CD14-positive monocyte (primary cell): Measurements from ENCODE around the gene ZNF837. TPM values are rescaled to one million over a fixed set of nuclear protein-coding genes. Genes with fewer than 3 reads are reported as not detected.
A peak's percentile ranks its signal among the peaks of the same experiment; 100 is the strongest.

Experiments
- DNase-seq, 3 donors: peaks; one replicate each; pipeline ENCODE4 v3.0.0-alpha.2; 2011 to 2022
- H2AFZ ChIP-seq: 2 replicates; pipeline ENCODE4 v1.6.0; 2012; ENCODE audit warnings: mild to moderate bottlenecking, low read depth, low read length, inconsistent platforms; ENCODE audit not compliant: insufficient read depth, poor library complexity, severe bottlenecking
- H3K27ac ChIP-seq, 2 donors: 1 replicate in 1 of 2; 2 replicates in 1 of 2; pipeline ENCODE4 v1.5.1; 2012 to 2013; ENCODE audit warnings: low read length in 2 of 2, control low read depth in 1 of 2, inconsistent platforms in 1 of 2, low read depth in 1 of 2, mild to moderate bottlenecking in 1 of 2
- H3K27me3 ChIP-seq, 2 donors: one replicate each; pipeline versions ENCODE4 v1.6.0 to v1.6.1; 2011 to 2013; ENCODE audit warnings: low read length in 2 of 2; ENCODE audit not compliant: control insufficient read depth in 2 of 2, insufficient read depth in 2 of 2
- H3K36me3 ChIP-seq, 2 donors: replicated peaks in 1 of 2; 1 replicate in 1 of 2; 2 replicates in 1 of 2; pipeline versions ENCODE4 v1.5.1 to v1.6.1; 2012 to 2013; ENCODE audit warnings: low read length in 2 of 2, control low read depth in 1 of 2, inconsistent platforms in 1 of 2, mild to moderate bottlenecking in 1 of 2; ENCODE audit not compliant: insufficient read depth in 2 of 2, control insufficient read depth in 1 of 2
- H3K4me1 ChIP-seq, 2 donors: 1 replicate in 1 of 2; 2 replicates in 1 of 2; pipeline versions ENCODE4 v1.5.1 to v1.6.1; 2012 to 2013; ENCODE audit warnings: low read length in 2 of 2, control low read depth in 1 of 2, inconsistent platforms in 1 of 2, mild to moderate bottlenecking in 1 of 2, moderate library complexity in 1 of 2; ENCODE audit not compliant: insufficient read depth in 2 of 2, control insufficient read depth in 1 of 2
- H3K4me2 ChIP-seq: replicated peaks from 2 replicates; pipeline ENCODE3; 2012; ENCODE audit warnings: low read length, moderate library complexity, mild to moderate bottlenecking; ENCODE audit not compliant: poor library complexity, severe bottlenecking; ENCODE audit errors: extremely low read depth
- H3K4me3 ChIP-seq, 3 experiments: fragments of 200-600 bp in 1 of 3; sonication (generic) in 1 of 3; replicated peaks in 1 of 3; 1 replicate in 2 of 3; 2 replicates in 1 of 3; pipeline ENCODE4 v1.5.1; 2011 to 2013; ENCODE audit warnings: low read length in 3 of 3, mild to moderate bottlenecking in 3 of 3, control low read depth in 2 of 3, low read depth in 2 of 3, inconsistent platforms in 1 of 3, moderate library complexity in 1 of 3
- H3K79me2 ChIP-seq: 2 replicates; pipeline ENCODE4 v1.6.0; 2012; ENCODE audit warnings: mild to moderate bottlenecking, control low read depth, inconsistent platforms, low read length, moderate library complexity; ENCODE audit not compliant: insufficient read depth
- H3K9ac ChIP-seq: 2 replicates; pipeline ENCODE4 v1.6.0; 2017; ENCODE audit warnings: low read length, mild to moderate bottlenecking; ENCODE audit not compliant: insufficient read depth, poor library complexity, severe bottlenecking
- H3K9me3 ChIP-seq, 2 donors: replicated peaks in 1 of 2; 1 replicate in 1 of 2; 2 replicates in 1 of 2; pipeline versions ENCODE4 v1.5.1 to v1.6.1; 2012 to 2013; ENCODE audit warnings: low read length in 2 of 2, control low read depth in 1 of 2; ENCODE audit not compliant: control insufficient read depth in 1 of 2, insufficient read depth in 1 of 2
- H4K20me1 ChIP-seq: 2 replicates; pipeline ENCODE4 v1.6.0; 2012; ENCODE audit warnings: mild to moderate bottlenecking, low read length, control low read depth, moderate library complexity; ENCODE audit not compliant: insufficient read depth
- H3K27ac Mint-ChIP-seq, 7 donors: one replicate each; pipeline ENCODE4 v1.8.0; 2020; ENCODE audit warnings: mild to moderate bottlenecking in 7 of 7, mixed read lengths in 7 of 7, moderate library complexity in 6 of 7, inconsistent platforms in 2 of 7
- H3K27me3 Mint-ChIP-seq, 3 donors: one replicate each; pipeline ENCODE4 v1.8.0; 2021 to 2022; ENCODE audit warnings: low read depth in 3 of 3, mild to moderate bottlenecking in 3 of 3, mixed read lengths in 3 of 3, moderate library complexity in 3 of 3, inconsistent platforms in 1 of 3
- H3K36me3 Mint-ChIP-seq, 2 donors: one replicate each; pipeline ENCODE4 v1.8.0; 2020; ENCODE audit warnings: mixed read lengths in 2 of 2, inconsistent platforms in 1 of 2, mild to moderate bottlenecking in 1 of 2
- H3K4me1 Mint-ChIP-seq: one replicate; pipeline ENCODE4 v1.8.0; 2020; ENCODE audit warnings: mild to moderate bottlenecking, mixed read lengths
- H3K4me3 Mint-ChIP-seq, 2 donors: one replicate each; pipeline ENCODE4 v1.8.0; 2020; ENCODE audit warnings: mild to moderate bottlenecking in 2 of 2, mixed read lengths in 2 of 2, moderate library complexity in 1 of 2
- H3K9me3 Mint-ChIP-seq, 7 donors: one replicate each; pipeline ENCODE4 v1.8.0; 2020 to 2022; ENCODE audit warnings: mixed read lengths in 7 of 7, mild to moderate bottlenecking in 6 of 7, moderate library complexity in 6 of 7, inconsistent platforms in 2 of 7
- WGBS: methylation state at CpG from one replicate; pipeline ENCODE4 v1.1.5; 2013; ENCODE audit warnings: missing lambda C conversion rate; ENCODE audit not compliant: insufficient coverage; 5-methylcytosine and 5-hydroxymethylcytosine counted together
- intact Hi-C, 2 donors: fragments of 100-400 bp; cut with micrococcal nuclease; formaldehyde crosslinking; loops; one replicate each; pipeline versions ENCODE4 v1.15.0 to v1.15.1; 2023
- polyA plus RNA-seq, 3 donors: library from polyadenylated mRNA; depleted of rRNA in 1 of 3; unstranded in 2 of 3; stranded (reverse) in 1 of 3; fragments of 300-500 nt in 2 of 3; fragments of >200 nt in 1 of 3; fragmentation: Illumina TruSeq in 2 of 3; gene quantifications; 1 replicate in 2 of 3; 2 replicates in 1 of 3; pipeline ENCODE4 v1.2.3, GENCODE V29; 2012 to 2021
- TF ChIP-seq, protein P1 (sequence below): fragments of 200-600 bp; IDR thresholded peaks from one replicate; pipeline ENCODE4 v1.8.0; 2022; ENCODE audit warnings: antibody characterized with exemption, mild to moderate bottlenecking

The ZNF837 gene
- polyA plus RNA-seq, 3 donors = 0.13 to 0.72 (median 0.33) TPM

DNA sequence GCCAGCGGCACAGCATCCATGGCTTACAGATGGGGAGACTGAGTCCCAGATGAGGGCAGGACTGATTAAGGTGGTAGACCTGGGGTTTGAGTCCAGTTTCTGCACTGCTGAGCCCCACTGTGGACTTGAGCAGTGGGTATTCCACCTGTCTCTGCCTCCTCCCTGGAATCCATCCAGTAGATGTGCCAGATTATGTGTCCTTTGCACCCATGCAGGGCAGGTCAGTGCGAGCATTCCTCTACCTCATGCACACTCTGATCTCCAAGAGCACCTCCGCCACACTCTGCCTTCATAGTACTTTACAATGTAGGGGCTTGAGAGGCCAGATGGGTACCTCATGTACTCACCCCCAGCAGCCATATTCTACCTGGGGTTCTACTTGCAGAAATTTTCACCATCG is 44.0 kb downstream of the ZNF837 start:
- H3K4me3 Mint-ChIP-seq = no peak overlapping the region
- H3K9me3 ChIP-seq = peaks cover 4 to 13% of the 10 kb centered on the region in 2 donors
- H3K36me3 Mint-ChIP-seq = peaks cover 45 to 50% of the 10 kb centered on the region in 2 donors
- DNase-seq = no peak
- intact Hi-C loops = no loop called here
- no peak overlapping the region for H2AFZ ChIP-seq
- H3K27me3 Mint-ChIP-seq = peaks cover 2 to 3% (median 2%) of the 10 kb centered on the region in 3 donors
- H3K27ac ChIP-seq = no peak overlapping the region
- H3K9ac ChIP-seq = no peak overlapping the region
- peaks cover 27 to 51% of the 10 kb centered on the region in 2 donors for H3K36me3 ChIP-seq
- no peaks in the 10 kb centered on the region for H3K27me3 ChIP-seq
- no peaks in the 10 kb centered on the region for H3K4me1 ChIP-seq
- no peaks in the 10 kb centered on the region for H3K79me2 ChIP-seq
- H3K4me2 ChIP-seq = no peak overlapping the region
- 100% methylated on average over 2 of the region's 4 CpGs for WGBS
- H3K4me3 ChIP-seq = no peak overlapping the region
- no peaks in the 10 kb centered on the region for H4K20me1 ChIP-seq
- H3K4me1 Mint-ChIP-seq = no peaks in the 10 kb centered on the region
- peak overlapping the region in 1 of 7 donors; percentile 59 for H3K27ac Mint-ChIP-seq
- H3K9me3 Mint-ChIP-seq = peaks cover 0 to 13% (median 7%) of the 10 kb centered on the region in 7 donors
- TF ChIP-seq, protein P1, sequence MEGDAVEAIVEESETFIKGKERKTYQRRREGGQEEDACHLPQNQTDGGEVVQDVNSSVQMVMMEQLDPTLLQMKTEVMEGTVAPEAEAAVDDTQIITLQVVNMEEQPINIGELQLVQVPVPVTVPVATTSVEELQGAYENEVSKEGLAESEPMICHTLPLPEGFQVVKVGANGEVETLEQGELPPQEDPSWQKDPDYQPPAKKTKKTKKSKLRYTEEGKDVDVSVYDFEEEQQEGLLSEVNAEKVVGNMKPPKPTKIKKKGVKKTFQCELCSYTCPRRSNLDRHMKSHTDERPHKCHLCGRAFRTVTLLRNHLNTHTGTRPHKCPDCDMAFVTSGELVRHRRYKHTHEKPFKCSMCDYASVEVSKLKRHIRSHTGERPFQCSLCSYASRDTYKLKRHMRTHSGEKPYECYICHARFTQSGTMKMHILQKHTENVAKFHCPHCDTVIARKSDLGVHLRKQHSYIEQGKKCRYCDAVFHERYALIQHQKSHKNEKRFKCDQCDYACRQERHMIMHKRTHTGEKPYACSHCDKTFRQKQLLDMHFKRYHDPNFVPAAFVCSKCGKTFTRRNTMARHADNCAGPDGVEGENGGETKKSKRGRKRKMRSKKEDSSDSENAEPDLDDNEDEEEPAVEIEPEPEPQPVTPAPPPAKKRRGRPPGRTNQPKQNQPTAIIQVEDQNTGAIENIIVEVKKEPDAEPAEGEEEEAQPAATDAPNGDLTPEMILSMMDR = no peak

DNA sequence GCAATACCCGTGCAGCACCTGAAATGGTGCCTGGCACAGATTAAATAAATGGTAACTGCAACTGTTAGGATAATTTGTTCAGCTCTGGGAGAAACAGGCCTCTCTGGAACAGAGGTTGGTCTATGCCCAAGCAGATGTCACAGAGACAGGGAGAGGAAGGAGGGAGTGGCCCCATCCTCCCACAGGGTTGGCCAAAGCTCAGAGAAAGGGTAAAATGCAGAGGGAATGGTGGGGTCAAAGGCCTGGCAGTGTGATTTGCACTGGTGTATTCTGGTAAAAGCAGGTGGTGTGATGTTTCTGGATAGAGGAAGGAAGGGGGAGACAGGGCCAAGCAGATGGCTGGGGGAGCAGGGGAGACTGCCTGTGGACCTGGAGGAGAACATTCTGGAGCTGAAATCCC is 44.6 kb downstream of the ZNF837 start:
- Histone ChIP-seq H3K4me3 (no peak overlapping the region), H4K20me1 (no peaks in the 10 kb centered on the region), H3K4me1 (no peaks in the 10 kb centered on the region), H3K4me2 (no peak overlapping the region), H3K27ac (no peak overlapping the region), H3K9me3 (peaks cover 4 to 13% of the 10 kb centered on the region in 2 donors), H3K36me3 (peaks cover 27 to 51% of the 10 kb centered on the region in 2 donors), H3K9ac (no peak overlapping the region), H3K27me3 (no peaks in the 10 kb centered on the region), H2AFZ (no peak overlapping the region), H3K79me2 (no peaks in the 10 kb centered on the region)
- Mint-ChIP-seq H3K27me3 (peaks cover 0 to 3% (median 2%) of the 10 kb centered on the region in 3 donors), H3K4me1 (no peaks in the 10 kb centered on the region), H3K9me3 (peaks cover 0 to 13% (median 7%) of the 10 kb centered on the region in 7 donors), H3K27ac (no peak overlapping the region), H3K4me3 (no peak overlapping the region), H3K36me3 (peaks cover 43 to 50% of the 10 kb centered on the region in 2 donors)
- DNase-seq = no peak
- TF ChIP-seq, protein P1 = no peak
- intact Hi-C loops = no loop called here
- WGBS = 100% methylated on average over 1 of the region's 1 CpG
